Measurements from ENCODE around the gene B4GAT1. TPM values are rescaled to one million over a fixed set of nuclear protein-coding genes. Genes with fewer than 3 reads are reported as not detected.

Gene B4GAT1
- total and polyA plus RNA-seq, 2 of the 13 experiments (the other 11 are each of a cell fraction or from before 2014, with no cell fraction given) = 40.4 to 109 TPM

DNA sequence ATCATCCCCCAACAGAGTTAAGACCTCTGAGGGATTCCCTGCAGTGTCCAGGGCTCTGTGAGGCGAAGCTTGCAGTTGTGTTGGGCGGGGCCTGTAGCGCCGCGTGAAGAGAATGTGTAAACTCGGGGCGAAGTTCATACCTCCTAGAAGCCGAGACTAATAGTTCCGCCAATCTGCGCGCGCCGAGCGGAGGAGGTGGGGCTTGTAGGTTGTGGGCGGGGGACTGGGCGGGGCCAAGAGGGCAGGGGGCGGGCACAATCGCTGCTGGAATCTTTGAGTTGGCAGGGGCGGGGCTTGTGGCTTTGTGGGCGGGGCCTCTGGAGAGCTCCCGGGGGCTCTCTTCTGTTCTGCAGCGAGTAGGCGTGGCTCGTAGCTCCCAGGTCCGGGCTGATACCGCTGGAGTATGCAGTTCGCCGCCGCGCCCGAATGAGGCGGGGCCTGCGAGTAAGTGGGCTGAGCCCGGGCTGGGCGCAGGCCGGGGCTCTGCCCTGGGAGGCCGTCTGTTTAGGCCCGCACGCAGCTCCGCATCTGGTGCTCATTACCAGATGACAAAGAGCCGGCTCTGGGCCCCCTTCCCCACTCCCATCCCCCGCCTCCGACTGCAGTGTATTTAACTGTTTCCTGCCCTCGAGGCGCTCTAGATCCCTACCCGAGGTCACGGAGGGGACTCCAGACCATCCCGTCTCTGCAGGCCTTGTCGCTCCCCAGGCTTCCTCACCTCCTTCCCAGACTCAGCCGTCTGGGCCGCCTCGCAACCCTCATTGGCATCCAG, 34.7 kb downstream of the B4GAT1 start (continued):
- TF ChIP-seq, protein P1, sequence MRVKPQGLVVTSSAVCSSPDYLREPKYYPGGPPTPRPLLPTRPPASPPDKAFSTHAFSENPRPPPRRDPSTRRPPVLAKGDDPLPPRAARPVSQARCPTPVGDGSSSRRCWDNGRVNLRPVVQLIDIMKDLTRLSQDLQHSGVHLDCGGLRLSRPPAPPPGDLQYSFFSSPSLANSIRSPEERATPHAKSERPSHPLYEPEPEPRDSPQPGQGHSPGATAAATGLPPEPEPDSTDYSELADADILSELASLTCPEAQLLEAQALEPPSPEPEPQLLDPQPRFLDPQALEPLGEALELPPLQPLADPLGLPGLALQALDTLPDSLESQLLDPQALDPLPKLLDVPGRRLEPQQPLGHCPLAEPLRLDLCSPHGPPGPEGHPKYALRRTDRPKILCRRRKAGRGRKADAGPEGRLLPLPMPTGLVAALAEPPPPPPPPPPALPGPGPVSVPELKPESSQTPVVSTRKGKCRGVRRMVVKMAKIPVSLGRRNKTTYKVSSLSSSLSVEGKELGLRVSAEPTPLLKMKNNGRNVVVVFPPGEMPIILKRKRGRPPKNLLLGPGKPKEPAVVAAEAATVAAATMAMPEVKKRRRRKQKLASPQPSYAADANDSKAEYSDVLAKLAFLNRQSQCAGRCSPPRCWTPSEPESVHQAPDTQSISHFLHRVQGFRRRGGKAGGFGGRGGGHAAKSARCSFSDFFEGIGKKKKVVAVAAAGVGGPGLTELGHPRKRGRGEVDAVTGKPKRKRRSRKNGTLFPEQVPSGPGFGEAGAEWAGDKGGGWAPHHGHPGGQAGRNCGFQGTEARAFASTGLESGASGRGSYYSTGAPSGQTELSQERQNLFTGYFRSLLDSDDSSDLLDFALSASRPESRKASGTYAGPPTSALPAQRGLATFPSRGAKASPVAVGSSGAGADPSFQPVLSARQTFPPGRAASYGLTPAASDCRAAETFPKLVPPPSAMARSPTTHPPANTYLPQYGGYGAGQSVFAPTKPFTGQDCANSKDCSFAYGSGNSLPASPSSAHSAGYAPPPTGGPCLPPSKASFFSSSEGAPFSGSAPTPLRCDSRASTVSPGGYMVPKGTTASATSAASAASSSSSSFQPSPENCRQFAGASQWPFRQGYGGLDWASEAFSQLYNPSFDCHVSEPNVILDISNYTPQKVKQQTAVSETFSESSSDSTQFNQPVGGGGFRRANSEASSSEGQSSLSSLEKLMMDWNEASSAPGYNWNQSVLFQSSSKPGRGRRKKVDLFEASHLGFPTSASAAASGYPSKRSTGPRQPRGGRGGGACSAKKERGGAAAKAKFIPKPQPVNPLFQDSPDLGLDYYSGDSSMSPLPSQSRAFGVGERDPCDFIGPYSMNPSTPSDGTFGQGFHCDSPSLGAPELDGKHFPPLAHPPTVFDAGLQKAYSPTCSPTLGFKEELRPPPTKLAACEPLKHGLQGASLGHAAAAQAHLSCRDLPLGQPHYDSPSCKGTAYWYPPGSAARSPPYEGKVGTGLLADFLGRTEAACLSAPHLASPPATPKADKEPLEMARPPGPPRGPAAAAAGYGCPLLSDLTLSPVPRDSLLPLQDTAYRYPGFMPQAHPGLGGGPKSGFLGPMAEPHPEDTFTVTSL (CRISPR knock-in tag; IDR thresholded peaks at IDR 0.05; ENCODE audit: borderline replicate concordance) = 0 out of 2 replicates have a peak, but pooled peaks have one; percentile 8
- TF ChIP-seq, protein P2, sequence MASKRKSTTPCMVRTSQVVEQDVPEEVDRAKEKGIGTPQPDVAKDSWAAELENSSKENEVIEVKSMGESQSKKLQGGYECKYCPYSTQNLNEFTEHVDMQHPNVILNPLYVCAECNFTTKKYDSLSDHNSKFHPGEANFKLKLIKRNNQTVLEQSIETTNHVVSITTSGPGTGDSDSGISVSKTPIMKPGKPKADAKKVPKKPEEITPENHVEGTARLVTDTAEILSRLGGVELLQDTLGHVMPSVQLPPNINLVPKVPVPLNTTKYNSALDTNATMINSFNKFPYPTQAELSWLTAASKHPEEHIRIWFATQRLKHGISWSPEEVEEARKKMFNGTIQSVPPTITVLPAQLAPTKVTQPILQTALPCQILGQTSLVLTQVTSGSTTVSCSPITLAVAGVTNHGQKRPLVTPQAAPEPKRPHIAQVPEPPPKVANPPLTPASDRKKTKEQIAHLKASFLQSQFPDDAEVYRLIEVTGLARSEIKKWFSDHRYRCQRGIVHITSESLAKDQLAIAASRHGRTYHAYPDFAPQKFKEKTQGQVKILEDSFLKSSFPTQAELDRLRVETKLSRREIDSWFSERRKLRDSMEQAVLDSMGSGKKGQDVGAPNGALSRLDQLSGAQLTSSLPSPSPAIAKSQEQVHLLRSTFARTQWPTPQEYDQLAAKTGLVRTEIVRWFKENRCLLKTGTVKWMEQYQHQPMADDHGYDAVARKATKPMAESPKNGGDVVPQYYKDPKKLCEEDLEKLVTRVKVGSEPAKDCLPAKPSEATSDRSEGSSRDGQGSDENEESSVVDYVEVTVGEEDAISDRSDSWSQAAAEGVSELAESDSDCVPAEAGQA (IDR thresholded peaks at IDR 0.05; ENCODE audit: low read depth) = no peak
- TF ChIP-seq, protein P2 (CRISPR knock-in tag; IDR thresholded peaks at IDR 0.05; ENCODE audit: borderline replicate concordance) = 0 out of 2 replicates have a peak, but pooled peaks have one; percentile 30
- TF ChIP-seq ZSCAN21 (CRISPR knock-in tag; IDR thresholded peaks at IDR 0.05; ENCODE audit: borderline replicate concordance) (0 out of 2 replicates have a peak, but pooled peaks have one; percentile 8), KLF9 (CRISPR knock-in tag; IDR thresholded peaks at IDR 0.05; ENCODE audit: low read depth) (no peak), NBN (conservative IDR thresholded peaks at IDR 0.05) (no peak), KMT2A (CRISPR knock-in tag; IDR thresholded peaks at IDR 0.05) (no peak), ZNF550 (CRISPR knock-in tag; IDR thresholded peaks at IDR 0.05; ENCODE audit: borderline replicate concordance) (no peak)
- TF ChIP-seq, protein P3, sequence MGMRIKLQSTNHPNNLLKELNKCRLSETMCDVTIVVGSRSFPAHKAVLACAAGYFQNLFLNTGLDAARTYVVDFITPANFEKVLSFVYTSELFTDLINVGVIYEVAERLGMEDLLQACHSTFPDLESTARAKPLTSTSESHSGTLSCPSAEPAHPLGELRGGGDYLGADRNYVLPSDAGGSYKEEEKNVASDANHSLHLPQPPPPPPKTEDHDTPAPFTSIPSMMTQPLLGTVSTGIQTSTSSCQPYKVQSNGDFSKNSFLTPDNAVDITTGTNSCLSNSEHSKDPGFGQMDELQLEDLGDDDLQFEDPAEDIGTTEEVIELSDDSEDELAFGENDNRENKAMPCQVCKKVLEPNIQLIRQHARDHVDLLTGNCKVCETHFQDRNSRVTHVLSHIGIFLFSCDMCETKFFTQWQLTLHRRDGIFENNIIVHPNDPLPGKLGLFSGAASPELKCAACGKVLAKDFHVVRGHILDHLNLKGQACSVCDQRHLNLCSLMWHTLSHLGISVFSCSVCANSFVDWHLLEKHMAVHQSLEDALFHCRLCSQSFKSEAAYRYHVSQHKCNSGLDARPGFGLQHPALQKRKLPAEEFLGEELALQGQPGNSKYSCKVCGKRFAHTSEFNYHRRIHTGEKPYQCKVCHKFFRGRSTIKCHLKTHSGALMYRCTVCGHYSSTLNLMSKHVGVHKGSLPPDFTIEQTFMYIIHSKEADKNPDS (CRISPR knock-in tag; IDR thresholded peaks at IDR 0.05) = no peak
- TF ChIP-seq, protein P4, sequence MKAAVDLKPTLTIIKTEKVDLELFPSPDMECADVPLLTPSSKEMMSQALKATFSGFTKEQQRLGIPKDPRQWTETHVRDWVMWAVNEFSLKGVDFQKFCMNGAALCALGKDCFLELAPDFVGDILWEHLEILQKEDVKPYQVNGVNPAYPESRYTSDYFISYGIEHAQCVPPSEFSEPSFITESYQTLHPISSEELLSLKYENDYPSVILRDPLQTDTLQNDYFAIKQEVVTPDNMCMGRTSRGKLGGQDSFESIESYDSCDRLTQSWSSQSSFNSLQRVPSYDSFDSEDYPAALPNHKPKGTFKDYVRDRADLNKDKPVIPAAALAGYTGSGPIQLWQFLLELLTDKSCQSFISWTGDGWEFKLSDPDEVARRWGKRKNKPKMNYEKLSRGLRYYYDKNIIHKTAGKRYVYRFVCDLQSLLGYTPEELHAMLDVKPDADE (CRISPR knock-in tag; IDR thresholded peaks at IDR 0.05) = no peak
- TF ChIP-seq, protein P5, sequence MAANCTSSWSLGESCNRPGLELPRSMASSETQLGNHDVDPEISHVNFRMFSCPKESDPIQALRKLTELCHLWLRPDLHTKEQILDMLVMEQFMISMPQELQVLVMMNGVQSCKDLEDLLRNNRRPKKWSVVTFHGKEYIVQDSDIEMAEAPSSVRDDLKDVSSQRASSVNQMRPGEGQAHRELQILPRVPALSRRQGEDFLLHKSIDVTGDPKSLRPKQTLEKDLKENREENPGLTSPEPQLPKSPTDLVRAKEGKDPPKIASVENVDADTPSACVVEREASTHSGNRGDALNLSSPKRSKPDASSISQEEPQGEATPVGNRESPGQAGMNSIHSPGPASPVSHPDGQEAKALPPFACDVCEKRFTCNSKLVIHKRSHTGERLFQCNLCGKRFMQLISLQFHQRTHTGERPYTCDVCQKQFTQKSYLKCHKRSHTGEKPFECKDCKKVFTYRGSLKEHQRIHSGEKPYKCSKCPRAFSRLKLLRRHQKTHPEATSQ (CRISPR knock-in tag; IDR thresholded peaks at IDR 0.05; ENCODE audit: borderline replicate concordance) = no peak
